Pons (tissue), 1 donor: ENCODE data around the gene TDRD9.
"Not testable (repeated sequence)": the region's sequence is repeated elsewhere in the genome, so short reads cannot be mapped to it uniquely, and the experiment has no call there.

Experiments
- DNase-seq: peaks from one replicate; pipeline ENCODE4 v3.0.0-alpha.2; 2016; ENCODE audit warnings: low spot score

Gene TDRD9

DNA sequence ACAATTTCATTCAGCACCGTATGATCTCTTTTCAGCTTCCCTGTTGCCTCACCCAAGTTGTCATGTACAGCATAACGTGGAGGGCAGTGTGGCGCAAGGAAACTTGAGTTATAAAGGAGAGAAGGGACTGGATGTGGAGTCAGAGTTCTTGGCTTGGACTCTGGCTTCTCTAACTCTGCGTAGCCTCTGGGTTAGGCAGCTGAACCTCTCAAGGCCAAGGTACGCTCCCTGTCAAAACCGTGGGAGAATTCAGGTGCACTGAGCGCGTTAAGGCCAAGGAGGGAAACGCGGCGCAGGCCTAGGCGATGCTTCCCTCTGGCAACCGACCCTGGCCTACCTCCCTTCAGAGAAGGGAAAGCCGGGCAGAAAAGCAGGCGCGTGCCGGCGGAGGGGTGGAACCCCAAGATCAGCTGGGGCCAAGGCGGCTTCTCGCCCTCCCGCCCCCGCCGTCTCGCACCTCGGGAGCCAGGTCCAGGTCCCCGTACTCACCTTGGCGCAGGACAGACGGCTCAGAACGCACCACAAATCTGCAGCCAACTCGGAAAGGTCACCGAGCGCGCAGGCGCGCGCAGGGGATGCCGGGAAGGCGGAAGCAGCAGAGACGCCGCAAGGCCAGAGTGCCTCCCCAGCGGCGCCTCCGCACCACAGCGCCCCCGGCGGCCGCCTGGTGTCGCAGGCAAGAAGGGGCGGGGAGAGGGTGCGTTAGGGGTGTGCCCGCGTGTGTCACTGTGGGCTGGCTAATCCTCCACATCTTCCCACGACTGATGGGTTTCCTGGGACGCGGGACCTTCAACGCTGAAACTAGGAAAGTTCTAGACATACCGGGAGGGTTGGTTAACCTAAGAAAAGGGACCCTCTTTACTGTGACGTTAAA, 7.0 kb upstream of the TDRD9 start:
- peak; percentile 86 for DNase-seq

DNA sequence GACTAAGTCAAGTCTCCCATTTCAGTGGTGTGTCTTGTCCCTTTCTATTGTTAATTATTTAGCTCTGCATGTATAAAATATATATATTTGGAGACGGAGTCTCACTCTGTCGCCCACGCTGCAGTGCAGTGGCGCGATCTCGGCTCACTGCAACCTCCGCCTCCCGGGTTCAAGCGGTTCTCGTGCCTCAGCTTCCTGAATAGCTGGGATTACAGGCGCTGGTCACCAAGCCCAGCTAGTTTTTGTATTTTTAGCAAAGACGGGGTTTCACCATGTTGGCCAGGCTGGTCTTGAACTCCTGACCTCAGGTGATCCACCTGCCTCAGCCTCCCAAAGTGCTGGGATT, 6.4 kb upstream of the TDRD9 start:
- not testable (repeated sequence) for DNase-seq

DNA sequence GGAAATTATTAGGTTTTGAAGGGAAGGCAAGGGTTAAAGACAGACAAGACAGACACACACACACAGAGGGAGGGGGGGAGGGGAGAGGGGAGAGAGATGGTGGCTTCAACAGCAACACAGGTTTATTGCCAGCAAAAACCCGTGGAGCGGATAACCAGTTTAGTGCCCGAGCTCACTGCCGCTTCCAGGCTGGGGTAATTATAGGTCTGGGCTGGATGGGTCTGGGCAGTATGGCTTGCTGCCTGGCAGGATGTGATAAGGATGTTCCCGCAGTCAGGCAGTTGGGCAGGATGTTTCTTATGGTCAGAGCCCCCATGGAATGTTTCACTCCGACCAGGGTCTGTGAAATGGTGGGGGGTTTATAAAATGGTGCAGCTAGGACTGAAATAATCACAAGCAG, 4.4 kb upstream of the TDRD9 start:
- DNase-seq, result no peak

DNA sequence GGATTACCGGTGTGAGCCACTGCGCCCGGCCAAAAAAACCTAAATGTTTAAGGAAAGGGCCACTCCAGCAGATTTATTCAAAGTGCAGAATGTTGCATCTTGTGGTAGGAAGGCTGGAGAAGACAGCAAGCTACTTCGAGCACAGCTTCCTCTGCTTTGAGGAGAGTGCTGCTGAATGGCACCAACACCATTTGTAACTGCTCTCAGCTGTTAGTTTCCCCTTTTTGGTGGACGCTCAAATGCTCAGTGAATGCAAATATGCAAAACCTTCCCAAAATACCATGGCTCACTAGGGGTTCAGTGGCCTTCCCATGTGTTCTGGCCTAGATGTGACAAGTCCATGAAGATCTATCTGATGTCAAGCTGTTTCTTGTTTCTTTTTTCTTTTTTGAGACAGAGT, 2.9 kb upstream of the TDRD9 start:
- DNase-seq, result no peak

DNA sequence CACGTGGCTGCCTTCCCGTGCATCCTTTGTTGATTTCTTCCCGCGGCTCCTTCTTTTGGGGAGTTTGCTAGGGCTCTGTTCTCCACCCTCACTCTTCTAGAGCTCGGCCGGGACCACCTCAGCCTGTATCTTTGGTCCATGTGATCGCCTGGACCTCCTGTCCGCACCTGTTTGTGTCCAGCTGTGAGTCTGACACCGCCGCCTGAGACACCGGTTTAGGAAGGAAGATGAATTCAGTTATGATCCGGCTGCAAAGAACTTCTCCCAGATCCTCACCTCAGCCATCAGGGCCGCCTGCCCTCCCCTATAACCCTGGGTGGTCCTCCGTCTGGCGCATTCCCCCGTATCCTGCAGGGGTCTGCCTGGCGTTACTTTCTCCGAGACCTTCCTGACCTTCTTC, 690 bp upstream of the TDRD9 start:
- no peak for DNase-seq

DNA sequence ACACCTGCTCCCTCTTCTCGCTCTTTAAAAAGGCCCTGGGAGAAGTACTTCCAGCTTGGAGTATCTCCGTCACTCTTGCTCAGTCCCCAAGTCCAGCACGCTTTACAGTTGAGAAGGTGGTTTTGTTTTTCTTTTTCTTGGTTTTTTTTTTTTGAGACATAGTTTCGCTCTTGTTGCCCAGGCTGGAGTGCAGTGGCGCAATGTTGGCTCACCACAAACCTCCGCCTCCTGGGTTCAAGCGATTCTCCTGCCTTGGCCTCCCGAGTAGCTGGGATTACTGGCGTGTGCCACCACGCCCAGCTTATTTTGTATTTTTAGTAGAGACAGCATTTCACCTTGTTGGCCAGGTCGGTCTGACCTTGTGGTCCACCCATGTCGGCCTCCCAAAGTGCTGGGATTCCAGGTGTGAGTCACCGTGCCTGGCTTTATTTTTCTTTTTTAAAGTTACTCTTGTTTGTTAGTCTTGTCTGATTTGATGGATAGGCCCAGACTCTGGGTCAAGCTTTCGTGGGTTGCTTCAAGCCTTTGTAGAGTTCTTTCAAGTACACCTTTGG, 1.9 kb downstream of the TDRD9 start:
- DNase-seq, result no peak

DNA sequence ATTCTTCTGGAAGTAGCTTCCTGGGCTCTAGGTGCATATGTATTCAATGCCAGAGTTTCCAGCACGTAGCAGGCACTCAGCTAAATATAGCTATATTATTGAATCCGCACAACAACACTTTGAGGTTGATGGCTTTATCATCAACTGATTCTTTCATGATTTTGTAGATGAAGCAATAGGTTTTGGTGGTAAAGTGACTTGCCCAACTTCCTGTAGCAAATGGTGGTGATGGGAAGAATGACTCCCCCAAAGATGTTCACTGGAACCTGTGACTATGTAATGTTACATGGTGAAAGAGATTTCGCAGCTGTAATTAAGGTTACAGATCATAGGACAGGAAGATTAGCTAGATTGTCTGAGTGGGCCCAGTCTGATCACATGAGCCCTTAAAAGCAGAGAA, 3.2 kb downstream of the TDRD9 start:
- DNase-seq, result no peak

DNA sequence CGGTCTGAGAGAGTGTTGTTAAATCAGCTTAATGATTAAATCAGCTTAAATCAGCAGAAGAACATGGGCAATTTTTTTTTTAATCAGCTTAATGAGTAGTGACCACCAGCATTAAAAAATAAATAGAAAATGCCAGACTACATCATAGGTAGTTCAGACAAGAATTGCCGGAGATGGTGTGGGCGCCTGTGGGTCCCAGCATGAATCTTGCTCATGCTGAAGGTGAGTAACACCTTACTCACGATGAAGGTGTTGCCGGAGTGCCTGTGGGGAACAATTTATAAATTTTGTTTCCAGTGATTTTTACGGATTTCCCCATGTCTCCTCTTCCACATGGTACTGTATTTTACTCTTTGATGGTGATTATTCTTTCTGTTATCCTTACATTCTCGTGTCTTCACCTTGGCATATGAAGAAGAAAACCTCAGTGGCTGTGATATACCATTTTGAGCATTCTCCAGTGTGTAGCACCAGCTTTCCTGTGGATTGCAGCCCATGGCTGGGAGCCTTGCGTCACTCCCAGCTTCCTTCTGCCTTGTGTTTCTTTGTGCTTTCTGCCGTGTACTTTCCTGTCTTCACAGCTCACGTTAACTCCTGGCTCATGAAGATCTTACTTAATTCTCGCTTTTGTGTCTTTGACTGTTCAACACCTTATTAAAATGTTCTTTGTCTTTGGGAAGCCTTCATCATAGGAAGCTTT, 4.7 kb downstream of the TDRD9 start:
- DNase-seq, result no peak

DNA sequence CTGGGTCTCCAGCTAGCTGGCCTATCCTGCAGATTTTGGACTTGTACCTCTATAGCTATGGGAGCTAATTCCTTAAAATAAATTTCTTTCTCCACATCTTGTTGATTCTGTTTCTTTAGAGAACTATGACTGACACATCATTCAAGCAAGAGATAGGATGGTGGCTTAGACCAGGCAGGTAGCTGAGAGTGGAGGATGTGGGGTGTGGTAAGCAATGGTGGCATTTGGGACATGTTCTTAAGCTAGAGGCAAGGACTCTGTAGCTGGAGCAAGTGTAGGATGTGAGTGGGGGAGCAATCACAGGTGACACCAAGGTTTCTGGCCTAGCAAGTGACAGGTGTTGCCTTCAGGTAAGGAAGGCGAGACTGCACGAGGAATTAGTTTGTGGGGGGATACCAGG, 6.8 kb downstream of the TDRD9 start:
- DNase-seq, result no peak

DNA sequence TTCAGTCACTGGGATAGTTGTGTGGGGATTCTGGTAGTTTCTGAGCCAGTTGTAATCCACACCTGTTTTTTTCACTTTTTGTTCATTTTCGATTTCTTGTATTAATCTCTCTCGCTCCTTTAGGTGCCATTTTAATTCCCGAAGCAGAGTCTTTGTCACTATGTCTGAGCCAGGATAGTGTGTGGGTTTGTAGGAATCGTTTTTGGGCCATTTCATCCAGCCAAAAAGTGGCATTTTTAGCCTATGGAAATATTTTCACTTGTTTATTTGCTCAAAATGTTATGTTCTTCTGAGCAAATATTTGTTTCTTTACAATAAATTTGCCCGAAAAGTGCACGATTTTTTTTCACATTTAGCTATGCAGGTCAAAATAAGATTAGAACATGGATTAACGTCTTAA, 13.2 kb downstream of the TDRD9 start:
- DNase-seq, result no peak

DNA sequence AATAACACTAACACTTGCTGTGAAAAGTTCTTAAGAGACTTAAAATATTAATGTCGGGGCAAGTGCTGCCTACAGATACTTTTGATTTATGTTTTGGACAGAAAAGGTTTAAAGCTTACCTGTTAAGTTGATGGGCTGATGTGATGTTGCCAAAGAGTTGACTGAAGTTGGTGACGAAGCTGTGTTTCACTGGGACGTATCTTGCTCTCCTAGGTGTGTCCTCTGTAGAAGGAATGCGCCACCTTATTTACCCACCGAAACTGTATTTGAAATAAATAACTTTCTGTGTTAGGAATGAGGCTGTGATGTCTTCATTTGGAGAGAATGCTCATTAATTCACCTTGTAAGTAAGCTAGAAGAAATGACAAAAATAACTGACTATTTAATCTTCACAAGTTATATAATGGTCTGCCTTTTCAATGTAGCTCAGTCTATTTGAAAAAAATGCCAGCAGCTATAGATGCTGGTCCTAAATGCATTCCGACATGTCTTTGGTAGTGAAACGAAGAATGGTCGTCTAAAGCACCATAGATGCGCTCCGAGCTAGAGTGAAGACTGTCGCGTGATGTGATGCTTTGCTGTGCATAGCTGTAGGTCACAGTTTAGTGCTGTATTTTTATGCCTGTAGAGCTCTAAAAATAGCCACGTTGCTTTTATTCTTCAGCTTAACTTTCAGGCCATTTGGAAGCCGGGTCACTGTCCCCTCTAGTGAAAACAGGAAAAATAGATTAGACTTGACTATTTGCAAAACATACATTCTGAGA, 13.9 kb downstream of the TDRD9 start, which contains the start of gene RD3L:
TSS of gene RD3L (minus strand) at position 557 of the 764 bp plus-strand sequence. CDS start 834 bp downstream, outside the sequence.
- no peak for DNase-seq

DNA sequence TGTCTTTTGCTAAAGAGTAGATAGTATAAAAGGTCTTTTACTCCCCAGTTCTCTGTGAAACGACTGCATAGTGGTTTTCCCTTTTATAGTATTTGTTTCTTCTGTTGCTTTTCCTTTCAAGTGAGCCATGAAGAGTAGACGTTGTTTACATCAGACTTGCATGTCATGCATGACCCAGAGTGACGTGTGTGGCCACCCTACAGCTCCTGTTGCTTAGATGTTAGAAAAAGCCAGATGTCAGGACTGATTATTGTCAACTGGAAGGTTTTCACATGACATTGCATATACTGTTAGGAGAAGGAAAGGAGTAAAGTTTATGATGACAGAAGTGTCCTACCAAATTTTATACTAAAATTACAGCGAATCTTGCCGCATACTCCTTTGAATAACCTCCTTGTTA, 15.4 kb downstream of the TDRD9 start:
- no peak for DNase-seq

DNA sequence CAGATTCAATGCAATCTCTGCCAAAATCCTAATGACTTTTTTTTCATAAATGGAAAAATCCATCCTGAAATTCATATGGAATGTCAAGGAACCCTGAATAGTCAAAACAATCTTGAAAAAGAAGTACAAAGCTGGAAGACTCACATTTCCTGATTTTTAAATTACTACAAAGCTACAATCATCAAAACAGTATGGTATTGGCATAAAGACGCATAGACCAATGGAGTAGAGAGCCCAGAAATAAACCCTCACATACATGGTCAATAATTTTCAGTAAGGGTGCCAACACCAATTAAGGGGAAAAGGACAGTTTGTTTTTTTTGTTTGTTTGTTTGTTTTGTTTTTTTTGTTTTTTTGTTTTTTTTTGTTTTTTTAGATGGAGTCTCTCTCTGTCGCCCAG, 18.7 kb downstream of the TDRD9 start:
- DNase-seq, result no peak

DNA sequence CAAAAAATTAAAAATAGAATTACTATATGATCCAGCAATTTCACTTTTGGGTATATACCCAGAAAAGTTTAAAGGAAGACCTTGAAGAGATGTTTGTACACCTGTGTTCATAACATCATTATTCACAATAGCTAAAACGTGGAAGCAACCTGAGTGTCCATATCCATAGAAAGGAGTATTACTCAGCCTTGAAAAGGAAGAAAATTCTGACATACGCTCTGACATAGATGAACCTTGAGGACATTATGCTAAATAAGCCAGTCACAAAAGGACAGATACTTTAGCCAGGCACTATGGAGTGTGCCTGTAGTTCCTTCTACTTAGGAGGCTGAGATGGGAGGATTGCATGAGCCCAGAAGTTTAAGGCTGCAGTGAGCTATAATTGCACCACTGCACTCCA, 20.2 kb downstream of the TDRD9 start:
- DNase-seq, result no peak

DNA sequence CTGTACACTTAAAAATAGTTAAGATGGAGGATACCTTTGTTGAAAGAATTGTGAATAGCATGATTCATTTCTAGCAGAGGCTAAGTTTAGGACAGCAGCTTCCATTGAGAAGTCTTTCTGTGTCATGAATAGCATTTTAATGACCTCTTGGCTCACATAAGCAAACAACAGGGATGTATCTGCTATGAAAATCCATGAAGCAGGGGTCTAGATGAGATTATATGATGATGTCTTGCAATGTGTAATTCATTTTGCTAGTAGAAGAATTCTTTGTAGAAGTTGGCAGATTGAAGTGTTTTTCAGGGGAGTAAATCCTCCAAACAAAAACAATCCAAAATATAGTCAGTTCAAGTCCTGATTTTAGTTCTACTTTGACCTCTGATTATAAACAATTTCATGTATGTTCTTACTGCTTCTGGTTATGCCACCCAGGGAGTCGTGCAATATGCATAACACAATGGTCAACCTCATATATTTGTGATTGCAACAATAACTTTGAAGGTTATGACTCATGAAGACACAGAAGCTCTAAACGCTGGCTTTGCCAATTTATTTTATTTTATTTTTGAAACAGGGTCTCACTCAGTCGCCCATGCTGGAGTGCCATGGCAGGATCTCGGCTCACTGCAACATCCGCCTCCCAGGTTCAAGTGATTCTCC, 21.0 kb downstream of the TDRD9 start:
- no peak for DNase-seq

DNA sequence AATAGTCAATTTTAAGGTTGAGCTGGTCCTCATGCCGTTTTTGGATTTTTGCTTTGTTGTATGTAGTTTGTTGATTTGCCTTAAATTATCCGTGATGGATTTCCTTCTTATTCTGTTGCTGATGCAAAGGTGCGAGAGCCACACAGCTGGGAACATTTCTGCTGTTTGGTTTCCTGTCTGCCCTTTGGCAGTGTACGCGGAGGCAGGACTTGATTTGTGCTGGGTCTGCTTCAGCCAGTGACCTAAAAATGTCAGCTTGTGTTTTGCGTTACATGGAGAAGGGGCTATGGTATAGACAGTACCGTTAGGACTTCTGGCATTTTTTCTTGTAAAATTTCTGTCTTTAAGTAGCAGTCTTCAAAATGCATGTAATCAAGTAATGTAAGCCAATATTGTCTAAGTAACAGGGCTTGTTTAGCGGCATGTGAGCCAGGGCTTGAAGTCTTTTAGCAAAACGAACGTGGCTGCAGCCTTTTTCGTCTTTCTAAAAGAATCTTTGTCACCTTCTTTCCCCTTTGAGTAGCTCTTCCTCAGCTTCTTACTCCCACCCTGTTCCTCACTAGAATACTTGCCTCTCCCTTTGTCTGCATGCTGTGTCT, 32.3 kb downstream of the TDRD9 start:
- no peak for DNase-seq

DNA sequence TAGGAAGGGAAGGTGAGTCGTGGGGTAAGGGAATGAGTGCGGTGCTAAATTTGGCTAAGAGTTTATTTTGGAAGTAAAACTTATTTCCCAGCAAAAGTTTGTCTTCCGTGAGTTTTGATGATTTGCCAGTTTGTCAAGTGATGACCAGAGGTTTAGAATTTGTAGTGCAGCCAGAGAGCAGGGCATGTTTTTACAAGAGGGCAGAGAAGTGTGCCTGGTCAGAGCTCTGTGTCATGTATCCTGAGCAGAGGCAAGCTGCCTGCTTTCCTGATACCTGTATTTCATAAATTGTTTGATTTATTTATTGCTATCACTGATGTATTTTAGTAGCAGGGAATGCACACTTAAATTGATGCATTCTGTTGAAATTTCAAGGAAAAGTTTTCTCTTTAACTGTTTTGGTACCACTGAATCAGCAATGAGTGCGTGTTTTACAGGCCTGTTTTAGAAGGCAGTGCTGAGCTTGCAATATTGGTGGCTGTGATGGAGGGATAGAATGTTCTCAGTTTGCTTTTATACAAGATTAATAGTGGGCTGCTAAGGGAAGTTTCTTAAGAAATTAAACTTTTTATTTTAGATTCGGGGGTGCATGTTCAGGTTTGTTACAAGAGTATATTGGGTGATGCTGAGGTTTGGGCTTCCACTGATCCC, 33.8 kb downstream of the TDRD9 start:
- DNase-seq, result no peak

DNA sequence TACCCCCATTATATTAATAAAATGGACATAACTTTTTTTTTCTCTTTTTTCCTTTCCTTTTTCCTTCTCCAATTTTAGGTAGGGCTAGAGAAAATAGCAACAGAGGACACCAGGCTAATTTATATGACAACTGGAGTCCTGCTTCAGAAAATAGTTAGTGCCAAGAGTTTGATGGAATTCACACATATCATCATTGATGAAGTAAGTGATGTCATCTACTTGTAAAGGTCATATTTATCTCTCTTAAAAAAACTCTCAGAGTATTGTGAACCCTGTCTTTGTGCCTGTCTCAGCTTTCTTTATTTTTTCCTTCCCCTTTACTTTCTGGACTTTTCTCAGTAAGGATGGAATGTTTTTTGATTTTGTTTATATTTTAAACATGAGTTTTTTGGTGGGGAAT, 38.4 kb downstream of the TDRD9 start:
- DNase-seq, result no peak

DNA sequence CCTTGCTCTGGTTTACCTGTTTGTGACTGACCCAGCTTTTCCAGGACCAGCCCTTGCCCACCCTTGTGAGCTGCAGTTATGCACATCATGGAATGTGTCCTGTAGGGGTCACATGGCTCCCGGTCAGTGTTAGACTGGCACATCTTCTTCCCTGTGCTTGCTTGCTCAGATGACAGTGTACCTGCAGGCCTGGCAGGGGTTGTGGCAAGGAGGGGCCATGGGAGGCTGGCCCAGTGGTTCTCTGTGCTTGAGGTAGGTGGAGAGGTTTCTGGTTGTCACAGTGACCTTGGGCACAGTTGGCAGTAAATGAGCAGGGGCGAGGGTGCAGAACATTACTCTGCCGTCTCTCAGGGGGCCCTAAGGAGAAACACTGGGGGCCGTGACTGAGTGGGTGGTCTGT, 41.7 kb downstream of the TDRD9 start:
- no peak for DNase-seq

DNA sequence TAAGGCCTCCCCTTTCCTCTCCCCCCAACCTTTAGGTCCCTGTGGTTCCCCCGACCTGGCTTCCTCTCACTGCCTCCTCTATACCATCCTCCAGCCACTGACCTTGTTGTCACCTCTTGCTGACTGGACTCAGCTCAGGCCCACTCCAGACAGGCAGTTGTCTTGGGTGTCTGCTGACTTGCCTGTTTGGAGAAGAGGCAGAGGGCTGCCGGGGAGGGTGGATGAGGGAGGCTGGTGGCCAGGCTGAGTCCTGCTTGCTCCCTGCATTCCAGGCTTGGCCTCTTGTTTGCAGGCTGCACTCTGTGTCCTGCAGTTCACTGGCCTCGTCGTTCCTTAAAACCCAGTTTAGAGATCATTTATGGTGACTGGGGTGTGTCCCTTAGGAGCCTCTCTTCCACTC, 45.1 kb downstream of the TDRD9 start:
- DNase-seq, result no peak

DNA sequence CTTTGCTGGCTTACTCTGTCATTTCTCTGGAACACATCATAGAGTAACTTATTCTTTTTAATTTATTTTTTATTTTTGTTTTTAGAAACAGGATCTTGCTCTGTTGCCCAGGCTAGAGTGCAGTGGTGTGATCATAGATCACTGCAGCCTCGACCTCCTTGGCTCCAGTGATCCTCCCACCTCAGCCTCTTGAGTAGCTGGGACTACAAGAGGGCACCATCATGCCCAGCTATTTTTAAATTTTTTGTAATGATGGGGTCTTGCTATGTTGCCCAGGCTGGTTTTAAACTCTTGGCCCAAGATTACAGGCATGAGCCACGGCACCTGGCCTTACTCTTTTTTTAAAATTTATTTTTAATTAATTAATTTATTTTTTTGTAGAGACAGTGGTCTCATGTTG, 46.3 kb downstream of the TDRD9 start:
- DNase-seq, result no peak
